SK-N-MC (cell line): ENCODE results near the gene ARVCF.

Experiments
- FOXP2 ChIP-seq: optimal IDR thresholded peaks from 2 replicates; pipeline ENCODE3; 2011; ENCODE audit warnings: mild to moderate bottlenecking, moderate library complexity; ENCODE audit not compliant: insufficient read depth; ENCODE audit errors: extremely low read length, control extremely low read depth
- POLR2AphosphoS5 ChIP-seq: IDR thresholded peaks from 2 replicates; pipeline ENCODE4 v1.6.1; 2012; ENCODE audit warnings: mild to moderate bottlenecking, low read depth, low read length, borderline replicate concordance

- TF ChIP-seq FOXP2 (no peak), POLR2AphosphoS5 (no peak)
Measured at GRCh38 chr22:19983741-19984140, 32.9 kb downstream of the ARVCF start.
